OCI-LY1 (cell line): Measurements from ENCODE around the gene MYO3B.

Source experiments
- EZH2 ChIP-seq: fragments of 200-600 bp; sonication (generic), shearing (Covaris generic); IDR thresholded peaks from 2 replicates; pipeline ENCODE4 v1.8.0; 2017; ENCODE audit warnings: borderline replicate concordance, mixed run types, mild to moderate bottlenecking, antibody characterized with exemption, low read length, moderate library complexity, mixed read lengths
- TF ChIP-seq, protein P1 (sequence below): fragments of 200-600 bp; sonication (generic), shearing (Covaris generic); IDR thresholded peaks from 2 replicates; pipeline ENCODE4 v1.5.1; 2017; ENCODE audit warnings: mild to moderate bottlenecking, antibody characterized with exemption, low read length, moderate library complexity, mixed read lengths

DNA sequence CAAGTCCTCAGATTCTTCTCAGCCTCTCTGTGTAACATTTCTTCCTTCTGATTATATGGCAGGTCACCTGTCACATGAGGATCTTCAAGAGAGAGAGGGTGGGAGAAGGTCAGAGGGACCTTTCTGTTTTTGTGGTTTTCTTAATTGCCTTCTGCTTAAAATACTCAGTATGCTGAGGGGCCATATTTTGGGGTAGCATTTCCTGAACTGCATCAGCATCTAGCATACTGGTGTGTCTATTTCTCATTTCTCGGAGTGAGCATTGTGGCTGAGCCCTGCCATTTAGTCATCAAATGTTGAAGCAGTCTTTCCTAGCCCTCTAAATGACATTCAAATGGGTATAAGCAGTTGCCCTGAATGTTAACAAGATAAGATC, 162.7 kb downstream of the MYO3B start:
- TF ChIP-seq, protein P1, sequence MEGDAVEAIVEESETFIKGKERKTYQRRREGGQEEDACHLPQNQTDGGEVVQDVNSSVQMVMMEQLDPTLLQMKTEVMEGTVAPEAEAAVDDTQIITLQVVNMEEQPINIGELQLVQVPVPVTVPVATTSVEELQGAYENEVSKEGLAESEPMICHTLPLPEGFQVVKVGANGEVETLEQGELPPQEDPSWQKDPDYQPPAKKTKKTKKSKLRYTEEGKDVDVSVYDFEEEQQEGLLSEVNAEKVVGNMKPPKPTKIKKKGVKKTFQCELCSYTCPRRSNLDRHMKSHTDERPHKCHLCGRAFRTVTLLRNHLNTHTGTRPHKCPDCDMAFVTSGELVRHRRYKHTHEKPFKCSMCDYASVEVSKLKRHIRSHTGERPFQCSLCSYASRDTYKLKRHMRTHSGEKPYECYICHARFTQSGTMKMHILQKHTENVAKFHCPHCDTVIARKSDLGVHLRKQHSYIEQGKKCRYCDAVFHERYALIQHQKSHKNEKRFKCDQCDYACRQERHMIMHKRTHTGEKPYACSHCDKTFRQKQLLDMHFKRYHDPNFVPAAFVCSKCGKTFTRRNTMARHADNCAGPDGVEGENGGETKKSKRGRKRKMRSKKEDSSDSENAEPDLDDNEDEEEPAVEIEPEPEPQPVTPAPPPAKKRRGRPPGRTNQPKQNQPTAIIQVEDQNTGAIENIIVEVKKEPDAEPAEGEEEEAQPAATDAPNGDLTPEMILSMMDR: no peak
- no peak for TF ChIP-seq EZH2
